Epidermal melanocyte (primary cell): ENCODE data around the gene ANO8.
"Not testable (repeated sequence)": the region's sequence is repeated elsewhere in the genome, so short reads cannot be mapped to it uniquely, and the experiment has no call there.

Experiments used
- DNase-seq: peaks from one replicate; pipeline ENCODE4 v3.0.0; 2011; ENCODE audit warnings: low spot score; ENCODE audit not compliant: insufficient read length

ANO8 gene, protein sequence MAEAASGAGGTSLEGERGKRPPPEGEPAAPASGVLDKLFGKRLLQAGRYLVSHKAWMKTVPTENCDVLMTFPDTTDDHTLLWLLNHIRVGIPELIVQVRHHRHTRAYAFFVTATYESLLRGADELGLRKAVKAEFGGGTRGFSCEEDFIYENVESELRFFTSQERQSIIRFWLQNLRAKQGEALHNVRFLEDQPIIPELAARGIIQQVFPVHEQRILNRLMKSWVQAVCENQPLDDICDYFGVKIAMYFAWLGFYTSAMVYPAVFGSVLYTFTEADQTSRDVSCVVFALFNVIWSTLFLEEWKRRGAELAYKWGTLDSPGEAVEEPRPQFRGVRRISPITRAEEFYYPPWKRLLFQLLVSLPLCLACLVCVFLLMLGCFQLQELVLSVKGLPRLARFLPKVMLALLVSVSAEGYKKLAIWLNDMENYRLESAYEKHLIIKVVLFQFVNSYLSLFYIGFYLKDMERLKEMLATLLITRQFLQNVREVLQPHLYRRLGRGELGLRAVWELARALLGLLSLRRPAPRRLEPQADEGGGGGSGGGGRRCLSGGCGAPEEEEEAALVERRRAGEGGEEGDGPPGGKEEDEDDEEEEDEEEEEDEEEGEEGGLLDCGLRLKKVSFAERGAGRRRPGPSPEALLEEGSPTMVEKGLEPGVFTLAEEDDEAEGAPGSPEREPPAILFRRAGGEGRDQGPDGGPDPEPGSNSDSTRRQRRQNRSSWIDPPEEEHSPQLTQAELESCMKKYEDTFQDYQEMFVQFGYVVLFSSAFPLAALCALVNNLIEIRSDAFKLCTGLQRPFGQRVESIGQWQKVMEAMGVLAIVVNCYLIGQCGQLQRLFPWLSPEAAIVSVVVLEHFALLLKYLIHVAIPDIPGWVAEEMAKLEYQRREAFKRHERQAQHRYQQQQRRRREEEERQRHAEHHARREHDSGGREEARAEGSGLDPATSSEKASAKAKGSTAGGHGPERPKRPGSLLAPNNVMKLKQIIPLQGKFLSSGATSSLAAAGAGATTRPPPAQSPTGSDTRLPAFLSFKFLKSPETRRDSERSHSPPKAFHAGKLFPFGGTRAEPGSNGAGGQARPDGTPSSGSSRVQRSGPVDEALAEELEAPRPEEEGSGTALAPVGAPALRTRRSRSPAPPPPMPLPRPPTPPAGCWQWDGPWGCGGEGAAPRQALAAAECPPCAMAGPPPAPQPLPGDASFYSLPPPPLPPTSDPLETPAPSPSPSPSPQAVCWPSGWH

DNA sequence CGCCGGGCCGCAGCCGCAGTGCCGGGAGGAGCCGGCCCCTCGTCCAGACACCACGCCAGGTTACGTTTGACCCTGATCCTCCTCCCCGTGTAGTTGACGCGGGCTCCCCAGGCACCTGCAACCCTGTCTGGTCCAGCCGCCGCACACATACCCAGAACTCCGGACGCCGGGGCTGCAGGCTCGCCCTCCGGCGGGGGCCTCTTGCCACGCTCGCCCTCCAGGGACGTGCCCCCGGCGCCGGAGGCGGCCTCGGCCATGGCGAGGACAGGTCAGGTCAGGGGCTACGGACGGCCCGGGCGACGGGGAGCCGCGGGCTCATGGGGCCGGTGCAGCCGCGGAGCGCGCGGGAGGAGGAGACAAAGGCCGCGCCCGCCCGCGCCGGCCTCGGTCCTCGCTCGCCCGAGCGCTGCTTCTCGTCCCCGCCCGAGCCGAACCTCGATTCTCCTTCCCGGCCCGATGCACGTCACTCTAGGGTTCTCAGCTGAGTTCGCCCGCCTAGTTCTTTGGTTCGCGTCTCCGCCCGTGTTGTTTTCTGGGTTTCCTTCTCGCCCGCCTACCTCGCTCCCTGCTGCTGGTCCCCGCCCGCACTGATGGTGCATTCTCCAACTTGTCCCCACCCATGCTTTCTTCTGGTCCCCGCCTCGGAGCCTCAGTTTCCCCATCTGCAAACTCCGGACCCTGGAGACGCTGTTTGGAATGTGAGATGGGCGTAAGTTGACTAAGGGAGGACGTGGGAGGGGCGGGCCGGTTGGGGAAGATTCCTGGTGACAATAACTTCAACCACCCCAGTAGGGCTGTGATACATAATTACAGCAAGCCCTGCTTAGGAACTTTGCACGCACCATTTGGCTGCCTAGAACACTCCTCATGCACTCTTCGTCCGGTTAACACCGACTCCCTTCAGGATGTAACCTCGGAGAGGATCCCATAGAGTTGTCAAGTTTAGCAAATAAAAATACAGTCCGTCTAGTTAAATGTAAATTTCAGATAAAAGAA is at the start of gene ANO8:
TSS of gene ANO8 (minus strand) at position 442 of the 996 bp plus-strand sequence. CDS start at position 257, 185 bp downstream.
- peak; percentile 99 for DNase-seq

DNA sequence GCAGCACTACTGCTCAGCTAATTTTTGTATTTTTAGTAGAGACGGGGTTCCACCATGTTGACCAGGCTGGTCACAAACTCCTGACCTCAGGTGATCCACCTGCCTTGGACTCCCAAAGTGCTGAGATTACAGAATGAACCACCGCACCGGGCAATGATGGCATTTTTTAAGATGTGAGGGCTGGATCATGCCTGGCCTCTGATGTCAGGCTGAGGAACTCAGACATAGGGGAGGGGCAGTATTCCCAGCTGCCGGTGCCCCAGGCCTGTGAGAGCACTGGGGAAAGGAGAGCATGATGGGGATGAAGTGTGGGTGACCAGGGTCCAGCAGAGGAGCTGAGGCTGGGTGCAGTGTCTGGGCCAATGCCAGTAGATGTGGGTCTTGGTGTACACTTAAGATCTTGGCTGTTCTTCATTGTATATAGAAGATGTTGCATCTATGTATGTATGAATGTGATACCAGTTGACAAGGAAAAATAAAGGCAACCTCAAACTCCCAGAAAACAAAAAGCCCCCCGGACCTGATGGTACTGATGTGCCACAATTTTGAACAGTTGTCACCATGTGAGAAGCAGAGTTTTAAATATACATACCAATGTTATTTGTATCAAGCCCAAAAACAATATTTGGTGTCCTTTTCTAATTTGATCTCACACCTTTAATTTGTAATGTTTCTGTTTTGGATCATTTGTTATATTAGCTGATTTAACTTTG is 45.9 kb upstream of the ANO8 start:
- DNase-seq = no peak

DNA sequence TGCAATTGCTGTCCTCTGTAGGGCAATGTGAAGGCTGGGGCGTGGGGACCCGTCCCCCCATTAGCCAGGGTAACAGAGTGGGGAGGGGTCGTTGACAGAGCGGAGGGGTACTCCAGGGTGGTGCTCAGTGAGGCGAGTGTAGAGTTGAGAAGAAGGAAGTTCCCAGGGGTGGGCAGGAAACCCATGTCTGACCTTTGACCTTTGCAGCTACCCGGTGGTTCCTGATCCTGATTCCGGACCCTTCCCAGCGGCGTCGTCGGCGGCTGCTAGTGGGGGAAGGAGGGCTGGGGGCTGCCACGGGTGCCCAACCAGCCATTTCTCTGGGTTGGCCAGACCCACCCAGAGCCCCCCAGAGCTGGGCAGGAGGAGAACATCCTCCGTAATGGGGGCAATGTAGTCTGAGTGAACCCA is 44.6 kb upstream of the ANO8 start:
- no peak for DNase-seq

DNA sequence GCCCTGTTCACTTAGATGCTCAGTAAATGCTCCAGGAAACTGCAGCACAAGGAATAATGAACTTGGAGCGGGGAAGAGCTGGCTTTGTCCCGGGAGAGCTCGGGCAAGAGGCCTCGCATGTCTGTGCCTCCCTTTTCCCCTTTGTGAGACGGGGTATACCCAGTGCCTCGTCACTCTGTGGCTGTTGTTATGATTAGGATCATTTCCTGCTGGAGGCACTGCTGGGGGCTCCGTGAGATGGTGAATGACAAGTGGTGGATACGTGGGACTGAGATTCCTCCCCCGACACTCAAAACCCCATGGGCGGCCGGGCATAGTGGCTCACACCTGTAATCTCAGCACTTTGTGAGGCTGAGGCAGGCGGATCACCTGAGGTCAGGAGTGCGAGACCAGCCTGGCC is 43.6 kb upstream of the ANO8 start:
- DNase-seq = no peak

DNA sequence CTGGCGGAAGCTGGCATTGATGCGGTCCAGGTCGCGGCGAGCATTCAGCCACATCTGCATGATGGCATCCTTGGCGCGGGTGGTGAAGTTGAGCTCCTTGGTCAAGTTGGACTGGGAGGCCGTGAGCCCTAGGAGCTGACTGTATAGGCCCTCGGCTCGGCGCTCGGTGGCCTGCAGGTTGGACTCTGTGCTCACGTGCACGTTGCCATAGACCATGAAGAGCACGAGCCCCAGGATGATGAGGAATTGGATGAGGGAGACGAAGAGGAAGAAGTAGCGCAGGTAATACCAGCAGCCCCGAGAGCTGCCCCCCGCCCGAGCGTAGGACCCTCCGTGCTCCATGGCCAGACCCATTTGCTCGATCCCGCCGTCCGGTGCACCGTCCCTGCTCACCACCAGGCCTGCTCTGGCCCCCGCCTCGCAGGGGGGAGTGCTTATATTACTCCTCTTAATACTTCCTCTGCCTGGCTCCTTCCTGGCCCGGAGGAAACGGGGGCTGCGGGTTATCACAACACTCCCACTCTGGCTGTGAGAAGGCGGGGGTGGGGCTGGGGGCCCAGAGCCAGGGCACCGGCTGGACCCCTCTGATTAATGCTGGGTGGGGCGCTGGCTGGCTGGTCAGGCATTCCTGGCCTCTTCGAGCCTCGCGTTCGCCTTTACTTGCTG is 42.4 kb upstream of the ANO8 start, which contains the start of gene PLVAP:
TSS of gene PLVAP (minus strand) at position 408 of the 666 bp plus-strand sequence. CDS start at position 354, 54 bp downstream.
- no peak for DNase-seq

DNA sequence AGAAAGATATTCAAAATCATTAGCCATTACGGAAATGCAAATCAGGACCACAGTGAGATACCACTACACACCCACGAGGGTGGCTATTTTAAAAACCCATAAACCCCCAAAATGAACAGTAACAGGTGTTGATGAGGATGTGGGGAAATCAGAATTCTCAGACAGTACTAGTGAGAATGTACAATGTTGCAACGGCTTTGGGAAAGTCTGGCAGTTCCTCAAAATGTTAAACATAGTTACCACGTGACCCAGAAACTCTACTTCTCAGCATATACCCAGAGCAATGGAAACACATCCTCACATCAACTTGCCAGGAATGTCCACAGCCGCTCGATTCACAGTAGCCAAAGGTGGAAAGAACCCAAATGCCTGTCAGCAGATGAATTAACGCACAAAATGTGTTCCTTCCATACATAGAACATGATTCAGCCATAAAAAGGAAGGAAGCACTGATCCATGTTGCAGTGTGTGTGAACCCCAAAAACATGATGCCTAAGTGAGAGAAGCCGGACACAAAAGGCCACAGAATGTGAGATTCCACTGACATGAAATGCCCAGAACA is 35.5 kb upstream of the ANO8 start:
- DNase-seq = no peak

DNA sequence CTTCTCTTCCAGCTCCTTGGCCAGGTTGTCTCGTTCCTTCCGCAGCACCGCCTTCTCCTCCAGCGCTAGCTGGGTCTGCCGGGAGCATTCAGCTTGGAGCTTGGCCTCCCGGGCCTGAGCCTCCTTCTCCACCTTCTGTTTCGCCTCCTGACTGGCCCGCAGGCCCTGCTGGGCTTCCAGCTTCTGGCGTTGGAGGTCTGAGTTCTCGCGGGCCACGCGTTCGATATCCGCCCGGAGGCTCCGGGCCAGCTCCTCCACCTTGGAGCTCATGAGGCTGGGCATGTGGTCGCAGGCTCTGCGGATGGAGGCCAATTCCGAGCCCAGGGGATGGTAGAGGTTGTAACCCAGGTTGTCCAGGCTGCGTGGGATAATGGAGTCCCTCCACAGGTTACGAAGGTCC is 30.7 kb upstream of the ANO8 start:
- DNase-seq = no peak

DNA sequence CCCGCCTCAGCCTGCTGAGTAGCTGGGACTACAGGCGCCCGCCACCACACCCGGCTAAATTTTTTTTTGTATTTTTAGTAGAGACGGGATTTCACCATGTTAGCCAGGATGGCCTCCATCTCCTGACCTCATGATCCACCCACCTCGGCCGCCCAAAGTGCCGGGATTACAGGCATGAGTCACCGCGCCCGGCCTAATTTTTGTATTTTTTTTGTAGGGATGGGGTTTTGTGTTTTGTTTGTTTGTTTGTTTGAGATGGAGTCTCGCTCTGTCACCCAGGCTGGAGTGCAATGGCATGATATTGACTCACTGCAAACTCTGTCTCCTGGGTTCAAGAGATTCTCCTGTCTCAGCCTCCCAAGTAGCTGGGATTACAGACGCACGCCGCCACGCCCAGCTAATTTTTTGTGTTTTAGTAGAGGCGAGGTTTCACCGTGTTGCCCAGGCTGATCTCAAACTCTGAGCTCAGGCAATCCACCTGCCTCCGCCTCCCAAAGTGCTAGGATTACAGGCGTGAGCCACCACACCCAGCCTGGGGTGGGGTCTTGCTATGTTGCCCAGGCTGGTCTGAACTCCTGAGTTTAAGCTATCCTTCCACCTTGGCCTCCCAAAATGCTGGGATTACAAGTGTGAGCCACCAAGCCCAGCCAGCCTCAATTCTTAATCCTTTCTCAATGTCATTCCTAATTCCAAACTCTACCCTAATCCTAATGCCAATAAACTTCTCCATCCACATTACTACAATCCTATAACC is 29.4 kb upstream of the ANO8 start:
- not testable (repeated sequence) for DNase-seq

DNA sequence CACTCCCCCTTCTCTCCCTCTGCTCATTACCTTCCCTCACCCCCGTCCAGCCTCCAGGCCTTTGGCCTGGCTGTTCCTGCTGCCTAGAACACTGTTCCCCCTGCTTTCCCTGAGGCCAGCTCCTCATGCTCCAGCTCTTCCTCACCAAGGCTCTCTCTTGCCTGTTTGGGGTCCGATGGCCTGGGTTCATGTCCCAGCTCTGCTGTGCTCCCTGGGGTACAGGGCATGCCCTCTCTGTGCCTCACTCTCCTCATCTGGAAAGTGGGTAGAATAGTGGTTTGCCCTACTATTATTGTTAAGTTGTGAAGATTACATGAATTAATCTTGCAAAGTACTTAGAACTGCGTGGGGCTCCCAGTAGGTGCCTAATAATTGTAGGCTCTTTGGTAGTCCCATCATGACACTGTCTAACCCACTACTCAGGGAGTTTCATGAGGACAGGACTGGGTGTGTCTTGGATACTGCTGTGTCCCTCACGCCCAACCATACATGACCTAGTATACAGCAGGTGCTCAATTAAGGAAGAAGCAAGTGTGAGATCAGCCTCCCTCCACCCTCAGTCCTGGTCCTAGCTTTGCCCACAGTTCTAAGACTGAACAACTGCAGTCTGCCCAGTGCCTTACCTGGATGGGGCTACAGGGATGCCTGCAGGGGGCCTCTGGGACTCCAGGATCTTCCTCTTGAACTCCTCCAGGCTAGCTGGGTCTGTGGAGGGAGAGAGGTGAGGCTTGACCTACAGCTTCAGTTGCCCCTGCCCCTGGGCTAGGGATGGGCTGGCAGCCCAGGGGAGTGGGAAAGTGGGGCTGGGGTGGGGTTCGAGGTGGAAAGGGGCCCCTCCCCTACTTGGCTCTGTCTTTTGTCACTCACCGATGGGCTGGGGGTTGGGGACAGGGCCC is 25.5 kb upstream of the ANO8 start:
- no peak for DNase-seq

DNA sequence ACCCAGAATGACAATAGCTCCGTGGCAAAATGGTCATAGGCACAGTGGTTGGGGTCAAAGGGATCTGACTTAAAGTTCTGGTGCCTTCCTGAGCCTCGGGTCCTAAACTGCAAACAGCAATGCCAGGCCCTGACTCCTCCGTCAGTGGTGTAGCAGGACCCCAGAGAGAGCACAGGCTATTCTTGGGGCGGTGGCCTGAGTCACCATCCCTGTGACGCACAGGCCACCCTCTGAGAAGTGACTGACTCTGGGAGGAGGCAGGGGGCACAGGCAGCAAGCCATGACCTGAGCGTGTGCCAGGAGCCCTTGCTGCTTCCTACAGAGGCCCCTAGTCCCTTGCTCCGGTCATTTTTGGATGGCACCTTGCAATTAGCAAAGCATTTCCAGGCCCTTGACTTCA is 23.7 kb upstream of the ANO8 start:
- no peak for DNase-seq

DNA sequence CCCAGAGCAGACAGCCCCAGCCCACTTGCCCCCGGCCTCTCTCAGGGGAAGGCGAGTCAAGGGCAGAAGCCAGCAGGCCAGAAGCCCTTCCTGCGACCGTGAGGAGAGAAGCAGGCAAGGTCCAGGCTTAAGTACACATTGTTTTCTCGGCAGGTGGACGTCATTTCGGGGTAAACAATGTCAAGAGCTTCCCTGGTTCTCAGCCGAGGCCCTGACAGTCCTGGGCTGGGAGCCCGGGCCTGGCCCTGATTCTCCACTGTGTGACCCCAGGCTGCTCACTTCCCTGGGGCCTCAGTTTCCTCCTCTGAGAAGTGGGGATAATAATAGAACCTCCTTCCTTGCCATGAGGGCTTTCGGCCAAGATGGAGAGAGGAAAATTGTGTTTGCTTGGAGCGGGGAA is 23.1 kb upstream of the ANO8 start:
- no peak for DNase-seq

DNA sequence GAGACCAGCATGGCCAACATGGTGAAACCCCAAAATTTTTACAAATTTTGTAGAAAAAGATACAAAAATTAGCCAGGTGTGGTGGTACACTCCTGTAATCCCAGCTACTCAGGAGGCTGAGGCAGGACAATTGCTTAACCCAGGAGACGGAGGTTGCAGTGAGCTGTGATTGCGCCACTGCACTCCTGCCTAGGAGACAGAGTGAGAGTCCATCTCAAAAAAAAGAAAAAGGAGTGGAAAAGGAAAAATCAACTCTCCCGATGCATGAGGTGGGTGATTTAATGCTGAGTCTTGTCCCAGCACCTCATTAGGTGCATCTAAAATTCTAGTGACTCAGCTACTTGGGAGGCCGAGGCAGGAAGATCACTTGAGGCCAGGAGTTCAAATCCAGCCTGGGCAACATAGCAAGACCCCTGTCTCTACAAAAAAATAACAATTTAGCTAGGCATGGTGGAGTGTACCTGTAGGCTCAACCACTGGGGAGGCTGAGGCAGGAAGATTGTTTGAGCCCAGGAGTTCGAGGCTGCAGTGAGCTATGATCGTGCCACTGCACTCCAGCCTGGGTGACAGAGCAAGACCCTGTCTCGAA is 22.5 kb upstream of the ANO8 start:
- no peak for DNase-seq

DNA sequence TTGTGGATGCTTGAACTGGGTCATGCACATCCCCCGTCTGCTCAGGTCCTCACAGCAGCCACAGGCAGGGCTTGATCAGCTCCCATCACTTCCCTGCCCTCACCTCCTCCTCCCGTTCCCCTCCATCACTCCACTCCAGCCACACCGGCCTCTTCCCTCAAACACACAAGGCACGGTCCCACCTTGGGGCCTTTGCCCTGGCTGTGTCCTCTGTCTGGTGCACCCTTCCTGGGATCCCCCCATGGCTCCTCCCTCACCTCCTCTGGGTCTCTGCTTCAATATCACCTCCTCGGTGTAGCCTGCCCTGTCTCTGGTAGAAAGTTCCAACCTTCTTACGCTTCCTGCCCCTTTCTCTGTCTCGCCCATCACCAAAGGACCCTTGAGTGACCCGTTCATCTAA is 18.7 kb upstream of the ANO8 start:
- no peak for DNase-seq

DNA sequence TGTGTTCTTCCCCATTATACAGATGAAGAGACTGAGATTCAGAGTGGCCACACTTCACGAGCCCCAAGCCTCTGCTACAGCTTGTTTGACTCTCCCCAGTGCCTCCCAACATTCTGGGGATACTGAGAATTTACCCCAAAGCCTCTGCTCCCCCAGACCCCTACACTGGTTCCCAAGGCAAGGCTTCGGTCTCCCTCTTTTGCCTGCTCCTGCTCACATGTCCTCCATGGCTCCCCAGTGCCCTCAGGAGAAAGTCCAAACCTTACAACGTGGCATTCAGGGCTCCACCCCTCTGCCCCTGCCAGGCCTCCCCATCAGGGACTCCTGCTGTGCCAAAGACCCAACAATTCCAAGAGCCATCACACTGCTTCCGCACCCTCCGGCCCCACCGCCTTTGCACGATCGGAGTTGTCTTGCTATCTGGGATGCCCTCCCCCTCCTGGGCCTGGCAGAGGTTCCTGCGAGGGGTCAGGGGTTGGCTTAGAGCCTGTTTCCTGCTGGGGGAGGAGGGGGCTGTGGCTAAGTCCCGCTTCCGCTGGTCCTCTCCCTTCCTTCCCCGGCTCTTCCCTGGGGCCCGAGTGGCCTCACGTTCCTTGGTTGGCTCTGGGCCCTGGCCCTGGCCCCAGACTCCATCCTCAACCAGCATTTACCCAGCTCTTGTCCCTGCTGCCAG is 18.1 kb upstream of the ANO8 start:
- DNase-seq = no peak

DNA sequence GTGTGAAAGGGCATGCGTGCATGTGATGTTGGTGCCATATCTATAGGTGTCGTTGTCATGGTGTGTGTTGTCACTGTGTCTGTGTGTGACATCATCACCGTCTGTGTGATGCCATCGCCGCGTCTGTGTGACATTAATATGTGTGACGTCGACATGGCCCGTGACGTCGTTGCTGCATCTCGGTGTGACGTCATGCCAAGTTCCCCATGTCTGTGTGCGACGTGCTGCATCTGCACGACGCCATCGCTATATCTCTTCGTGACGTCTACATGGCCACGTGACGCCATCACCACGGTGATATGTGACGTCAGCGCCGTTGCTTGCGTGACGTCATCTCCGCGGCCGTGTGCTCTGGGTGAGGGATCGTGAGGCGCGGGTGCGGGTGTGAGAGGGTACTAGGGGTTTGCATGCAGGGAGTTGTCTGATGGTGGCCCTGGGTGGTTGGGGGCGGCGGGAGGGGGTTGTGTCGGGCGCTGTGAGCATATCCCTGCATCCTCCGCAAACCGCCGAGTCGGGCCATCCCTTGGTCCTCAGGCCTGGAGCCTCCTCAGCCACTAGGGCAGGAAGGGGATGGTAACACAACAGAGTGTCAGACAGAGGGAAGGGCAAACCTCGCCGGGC is 17.3 kb upstream of the ANO8 start:
- DNase-seq = no peak

DNA sequence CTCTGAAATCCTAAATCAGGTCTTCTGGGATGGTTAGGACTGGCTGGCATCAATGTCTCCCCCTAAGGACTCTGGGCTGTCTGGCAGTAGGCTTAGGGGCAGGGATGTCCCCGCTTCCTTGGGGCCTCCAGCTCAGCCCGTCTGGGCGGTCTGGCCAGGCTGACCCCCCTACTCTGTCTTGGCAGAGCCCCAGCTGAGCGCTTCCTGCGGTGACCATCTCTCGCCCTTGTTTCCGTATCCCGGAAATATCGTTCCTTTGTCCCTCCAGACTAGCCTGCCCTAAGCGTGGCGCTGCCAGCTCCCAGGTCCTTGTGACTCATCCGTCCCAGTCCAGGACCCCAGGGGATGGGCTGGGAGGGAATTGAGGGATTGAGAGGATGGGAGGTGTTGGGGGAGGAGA is 14.0 kb upstream of the ANO8 start:
- no peak for DNase-seq
